DND-41 (cell line): ENCODE results near the gene PHOX2A.

ENCODE experiments used
- EZH2 ChIP-seq: IDR thresholded peaks from 3 replicates; pipeline ENCODE4 v1.6.1; 2012; ENCODE audit warnings: borderline replicate concordance, low read depth, mild to moderate bottlenecking, moderate library complexity, low read length, inconsistent platforms; ENCODE audit not compliant: severe bottlenecking
- TF ChIP-seq, protein P1 (sequence below): IDR thresholded peaks from 2 replicates; pipeline ENCODE4 v1.5.1; 2012; ENCODE audit warnings: borderline replicate concordance, low read length, moderate library complexity, mild to moderate bottlenecking; ENCODE audit not compliant: poor library complexity, severe bottlenecking; ENCODE audit errors: extremely low read depth

DNA sequence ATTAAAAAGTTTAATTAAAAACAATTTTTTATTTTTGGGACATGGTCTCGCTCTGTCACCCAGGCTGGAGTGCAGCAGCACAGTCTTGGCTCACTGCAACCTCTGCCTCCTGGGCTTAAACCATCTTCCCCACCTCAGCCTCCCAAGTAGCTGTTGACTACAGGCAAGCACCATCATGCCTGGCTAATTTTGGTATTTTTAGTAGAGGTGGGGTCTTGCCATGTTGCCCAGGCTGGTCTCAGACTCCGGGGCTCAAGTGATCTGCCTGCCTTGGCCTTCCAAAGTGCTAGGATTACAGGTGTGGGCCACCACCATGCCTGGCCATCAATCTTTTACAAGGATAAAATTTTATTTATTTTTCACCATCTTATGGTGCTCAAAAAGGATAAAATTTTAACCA, 43.3 kb upstream of the PHOX2A start:
- TF ChIP-seq, protein P1, sequence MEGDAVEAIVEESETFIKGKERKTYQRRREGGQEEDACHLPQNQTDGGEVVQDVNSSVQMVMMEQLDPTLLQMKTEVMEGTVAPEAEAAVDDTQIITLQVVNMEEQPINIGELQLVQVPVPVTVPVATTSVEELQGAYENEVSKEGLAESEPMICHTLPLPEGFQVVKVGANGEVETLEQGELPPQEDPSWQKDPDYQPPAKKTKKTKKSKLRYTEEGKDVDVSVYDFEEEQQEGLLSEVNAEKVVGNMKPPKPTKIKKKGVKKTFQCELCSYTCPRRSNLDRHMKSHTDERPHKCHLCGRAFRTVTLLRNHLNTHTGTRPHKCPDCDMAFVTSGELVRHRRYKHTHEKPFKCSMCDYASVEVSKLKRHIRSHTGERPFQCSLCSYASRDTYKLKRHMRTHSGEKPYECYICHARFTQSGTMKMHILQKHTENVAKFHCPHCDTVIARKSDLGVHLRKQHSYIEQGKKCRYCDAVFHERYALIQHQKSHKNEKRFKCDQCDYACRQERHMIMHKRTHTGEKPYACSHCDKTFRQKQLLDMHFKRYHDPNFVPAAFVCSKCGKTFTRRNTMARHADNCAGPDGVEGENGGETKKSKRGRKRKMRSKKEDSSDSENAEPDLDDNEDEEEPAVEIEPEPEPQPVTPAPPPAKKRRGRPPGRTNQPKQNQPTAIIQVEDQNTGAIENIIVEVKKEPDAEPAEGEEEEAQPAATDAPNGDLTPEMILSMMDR: no peak
- TF ChIP-seq EZH2: no peak
